Ishikawa (cell line): ENCODE results near the gene EVA1A.

ENCODE experiments used
- CEBPB ChIP-seq: IDR thresholded peaks from 2 replicates; pipeline ENCODE4 v1.6.1; 2012
- CREB1 ChIP-seq: IDR thresholded peaks from 2 replicates; pipeline ENCODE4 v1.6.1; 2012; ENCODE audit warnings: low read depth
- EGR1 ChIP-seq: IDR thresholded peaks from 2 replicates; pipeline ENCODE4 v1.6.1; 2012
- EP300 ChIP-seq: IDR thresholded peaks from 2 replicates; pipeline ENCODE4 v1.6.1; 2012; ENCODE audit warnings: borderline replicate concordance
- FOXM1 ChIP-seq: IDR thresholded peaks from 2 replicates; pipeline ENCODE4 v1.6.1; 2012; ENCODE audit warnings: low read depth, borderline replicate concordance
- MAX ChIP-seq: IDR thresholded peaks from 2 replicates; pipeline ENCODE4 v1.6.1; 2012
- NFIC ChIP-seq: IDR thresholded peaks from 2 replicates; pipeline ENCODE4 v1.6.1; 2012
- RAD21 ChIP-seq: IDR thresholded peaks from 2 replicates; pipeline ENCODE4 v1.6.1; 2012; ENCODE audit warnings: low read depth
- REST ChIP-seq: IDR thresholded peaks from 2 replicates; pipeline ENCODE4 v1.6.1; 2012; ENCODE audit warnings: low read depth, mild to moderate bottlenecking
- TAF1 ChIP-seq: IDR thresholded peaks from 2 replicates; pipeline ENCODE4 v1.6.1; 2012; ENCODE audit warnings: low read depth, mild to moderate bottlenecking
- TCF12 ChIP-seq: IDR thresholded peaks from 2 replicates; pipeline ENCODE4 v1.6.1; 2012; ENCODE audit warnings: low read depth
- TEAD4 ChIP-seq: IDR thresholded peaks from 2 replicates; pipeline ENCODE4 v1.6.1; 2012
- USF1 ChIP-seq: IDR thresholded peaks from 2 replicates; pipeline ENCODE4 v1.6.1; 2012
- YY1 ChIP-seq: IDR thresholded peaks from 2 replicates; pipeline ENCODE4 v1.6.1; 2012; ENCODE audit warnings: low read depth
- ZBTB7A ChIP-seq: IDR thresholded peaks from 2 replicates; pipeline ENCODE4 v1.6.1; 2012; ENCODE audit warnings: low read depth

Gene EVA1A

GRCh38 chr2:75589391-75590105, 28.8 kb upstream of the EVA1A start:
- TF ChIP-seq TCF12 (no peak), CEBPB (0 out of 2 replicates have a peak, but pooled peaks have one; percentile 20), USF1 (no peak)

GRCh38 chr2:75587954-75588587, 27.3 kb upstream of the EVA1A start:
- TF ChIP-seq NFIC (0 out of 2 replicates have a peak, but pooled peaks have one; percentile 45), CREB1 (no peak), TAF1 (no peak), REST (no peak), YY1 (peak; percentile 64; the same call in 1 of the 2 replicates), EGR1 (no peak), CEBPB (no peak), TCF12 (peak; percentile 64), ZBTB7A (no peak), MAX (0 out of 2 replicates have a peak, but pooled peaks have one; percentile 10), EP300 (peak; percentile 53; the same call in 1 of the 2 replicates), FOXM1 (0 out of 2 replicates have a peak, but pooled peaks have one; percentile 10), RAD21 (no peak), USF1 (no peak), TEAD4 (peak; percentile 68)

GRCh38 chr2:75586971-75587370, 26.2 kb upstream of the EVA1A start:
- TF ChIP-seq TAF1, result no peak
- no peak for TF ChIP-seq TEAD4
- no peak for TF ChIP-seq USF1
- TF ChIP-seq EGR1, result no peak
- no peak for TF ChIP-seq REST
- no peak for TF ChIP-seq RAD21
- no peak for TF ChIP-seq ZBTB7A

GRCh38 chr2:75582840-75583239, 22.1 kb upstream of the EVA1A start:
- TF ChIP-seq REST (peak; percentile 80), YY1 (no peak)

- TF ChIP-seq TEAD4 (no peak), YY1 (no peak), NFIC (no peak), ZBTB7A (no peak), FOXM1 (no peak), EGR1 (no peak), CEBPB (no peak), CREB1 (no peak), TAF1 (no peak), USF1 (no peak), MAX (no peak), EP300 (no peak), REST (no peak), RAD21 (no peak), TCF12 (no peak)
Observed at GRCh38 chr2:75580606-75581005, 19.9 kb upstream of the EVA1A start.
